PC-3 (cell line): ENCODE results near the gene ANO7.

Experiments
- CTCF ChIP-seq: fragments of 300-600 bp; sonication (generic); conservative IDR thresholded peaks from 2 replicates; pipeline ENCODE4 v1.5.1; 2017; ENCODE audit warnings: antibody characterized with exemption, low read depth, mild to moderate bottlenecking, low read length
- EZH2 ChIP-seq: fragments of 300-600 bp; sonication (generic); IDR thresholded peaks from one replicate; pipeline ENCODE4 v1.6.1; 2017; ENCODE audit warnings: antibody characterized with exemption, mild to moderate bottlenecking, low read length; ENCODE audit not compliant: unreplicated experiment

GRCh38 chr2:241160318-241160717 is 28.2 kb upstream of the ANO7 start:
- TF ChIP-seq CTCF = no peak
- TF ChIP-seq EZH2 = no peak
